HG02759 (cell line): Measurements from ENCODE around the gene ARIH2.

Experiments used
- ATAC-seq: cut with Tn5 transposase; IDR thresholded peaks from one replicate; pipeline ENCODE4 v1.9.1; 2021; ENCODE audit warnings: mild to moderate bottlenecking, moderate library complexity; ENCODE audit not compliant: unreplicated experiment

ARIH2 gene

GRCh38 chr3:49035281-49035680 lies 116.6 kb downstream of the ARIH2 start:
- ATAC-seq, result no peak
